Tibial nerve (tissue), 4 donors: ENCODE measurements around the gene HIF1A.

ENCODE experiments used
- CTCF ChIP-seq, 5 experiments: fragments of 200-600 bp in 3 of 5; fragments of 450-650 bp in 2 of 5; sonication (generic) in 3 of 5; IDR thresholded peaks; one replicate each; pipeline ENCODE4 v1.5.1; 2016 to 2019; ENCODE audit warnings: antibody characterized with exemption in 5 of 5, mild to moderate bottlenecking in 3 of 5, moderate library complexity in 2 of 5
- EP300 ChIP-seq, 2 donors: sonication (generic); formaldehyde crosslinking; IDR thresholded peaks; one replicate each; pipeline ENCODE4 v1.6.1; 2017; ENCODE audit warnings: antibody characterized with exemption in 2 of 2, mild to moderate bottlenecking in 1 of 2
- POLR2A ChIP-seq, 2 donors: fragments of 450-650 bp; IDR thresholded peaks; one replicate each; pipeline ENCODE4 v1.6.1; 2017; ENCODE audit warnings: antibody characterized with exemption in 2 of 2, mild to moderate bottlenecking in 2 of 2, moderate library complexity in 2 of 2

GRCh38 chr14:61737915-61738314, 42.6 kb downstream of the HIF1A start:
- TF ChIP-seq CTCF (IDR thresholded peaks at IDR 0.05) (no peak), POLR2A (IDR thresholded peaks at IDR 0.05) (no peak), EP300 (IDR thresholded peaks at IDR 0.05) (no peak)
